OCI-LY3 (cell line): ENCODE results near the gene GMCL1.

Experiments used
- H2AFZ ChIP-seq: fragments of 200-600, 300-600 bp; shearing (Covaris generic); 2 replicates; pipeline ENCODE4 v1.6.0; 2014; ENCODE audit warnings: antibody characterized with exemption, low read depth, low read length
- H3K27ac ChIP-seq: fragments of 200-600, 300-600 bp; sonication (generic); 2 replicates; pipeline ENCODE4 v1.5.1; 2014; ENCODE audit warnings: mild to moderate bottlenecking, low read length, moderate library complexity, mixed read lengths
- H3K27me3 ChIP-seq: fragments of 200-600, 300-600 bp; sonication (generic); 2 replicates; pipeline ENCODE4 v1.6.1; 2014; ENCODE audit warnings: low read depth, low read length, mixed read lengths
- H3K36me3 ChIP-seq: fragments of 200-600, 300-600 bp; sonication (generic); replicated peaks from 2 replicates; pipeline ENCODE3; 2014; ENCODE audit warnings: low read depth, low read length, mixed read lengths
- H3K4me1 ChIP-seq: fragments of 300-600, 200-600 bp; sonication (generic); 2 replicates; pipeline ENCODE4 v1.6.1; 2014; ENCODE audit warnings: low read length, mixed read lengths
- H3K4me2 ChIP-seq: fragments of 200-600, 300-600 bp; sonication (generic); 2 replicates; pipeline ENCODE4 v1.6.1; 2014; ENCODE audit warnings: low read length, mixed read lengths
- H3K4me3 ChIP-seq: fragments of 300-600, 200-600 bp; sonication (generic); 2 replicates; pipeline ENCODE4 v1.5.1; 2014; ENCODE audit warnings: antibody characterized with exemption, mild to moderate bottlenecking, low read length, moderate library complexity
- H3K79me2 ChIP-seq: fragments of 300-600, 200-600 bp; shearing (Covaris generic); 2 replicates; pipeline ENCODE4 v1.6.1; 2014; ENCODE audit warnings: mild to moderate bottlenecking, low read length, mixed read lengths
- H3K9ac ChIP-seq: fragments of 300-600, 200-600 bp; shearing (Covaris generic); 2 replicates; pipeline ENCODE4 v1.6.0; 2014; ENCODE audit warnings: mild to moderate bottlenecking, low read length, moderate library complexity
- H3K9me3 ChIP-seq: fragments of 200-600, 300-600 bp; shearing (Covaris generic); 2 replicates; pipeline ENCODE4 v1.6.1; 2014; ENCODE audit warnings: low read length, mixed read lengths; ENCODE audit not compliant: insufficient read depth
- H4K20me1 ChIP-seq: fragments of 200-600, 300-600 bp; sonication (generic); 2 replicates; pipeline ENCODE4 v1.6.1; 2016; ENCODE audit warnings: low read length, mixed read lengths; ENCODE audit not compliant: insufficient read depth
- EZH2phosphoT487 ChIP-seq: fragments of 200-600 bp; shearing (Covaris generic); IDR thresholded peaks from 2 replicates; pipeline ENCODE4 v1.6.1; 2018; ENCODE audit warnings: antibody characterized with exemption, mixed run types, low read depth
- TF ChIP-seq, protein P1 (sequence below): fragments of 200-600, 300-600 bp; sonication (generic); IDR thresholded peaks from 2 replicates; pipeline ENCODE4 v1.5.1; 2014; ENCODE audit warnings: antibody characterized with exemption, low read length, low read depth

Gene GMCL1

GRCh38 chr2:69916106-69916505 lies 86.6 kb downstream of the GMCL1 start:
- no peaks in the 10 kb centered on the region for H4K20me1 ChIP-seq
- no peaks in the 10 kb centered on the region for H3K36me3 ChIP-seq
- H3K79me2 ChIP-seq, result no peaks in the 10 kb centered on the region
- no peaks in the 10 kb centered on the region for H3K9me3 ChIP-seq
- H3K27me3 ChIP-seq, result peaks cover 15% of the 10 kb centered on the region
- peak overlapping the region; percentile 85 for H3K4me2 ChIP-seq
- TF ChIP-seq, protein P1, sequence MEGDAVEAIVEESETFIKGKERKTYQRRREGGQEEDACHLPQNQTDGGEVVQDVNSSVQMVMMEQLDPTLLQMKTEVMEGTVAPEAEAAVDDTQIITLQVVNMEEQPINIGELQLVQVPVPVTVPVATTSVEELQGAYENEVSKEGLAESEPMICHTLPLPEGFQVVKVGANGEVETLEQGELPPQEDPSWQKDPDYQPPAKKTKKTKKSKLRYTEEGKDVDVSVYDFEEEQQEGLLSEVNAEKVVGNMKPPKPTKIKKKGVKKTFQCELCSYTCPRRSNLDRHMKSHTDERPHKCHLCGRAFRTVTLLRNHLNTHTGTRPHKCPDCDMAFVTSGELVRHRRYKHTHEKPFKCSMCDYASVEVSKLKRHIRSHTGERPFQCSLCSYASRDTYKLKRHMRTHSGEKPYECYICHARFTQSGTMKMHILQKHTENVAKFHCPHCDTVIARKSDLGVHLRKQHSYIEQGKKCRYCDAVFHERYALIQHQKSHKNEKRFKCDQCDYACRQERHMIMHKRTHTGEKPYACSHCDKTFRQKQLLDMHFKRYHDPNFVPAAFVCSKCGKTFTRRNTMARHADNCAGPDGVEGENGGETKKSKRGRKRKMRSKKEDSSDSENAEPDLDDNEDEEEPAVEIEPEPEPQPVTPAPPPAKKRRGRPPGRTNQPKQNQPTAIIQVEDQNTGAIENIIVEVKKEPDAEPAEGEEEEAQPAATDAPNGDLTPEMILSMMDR, result no peak
- TF ChIP-seq EZH2phosphoT487, result no peak
- H3K9ac ChIP-seq, result 0 out of 2 replicates have a peak overlapping the region, but pooled peaks have one; percentile 57
- H2AFZ ChIP-seq, result no peak overlapping the region
- H3K27ac ChIP-seq, result no peak overlapping the region
- peak overlapping the region; percentile 95 for H3K4me3 ChIP-seq
- H3K4me1 ChIP-seq, result peaks cover 11% of the 10 kb centered on the region

DNA sequence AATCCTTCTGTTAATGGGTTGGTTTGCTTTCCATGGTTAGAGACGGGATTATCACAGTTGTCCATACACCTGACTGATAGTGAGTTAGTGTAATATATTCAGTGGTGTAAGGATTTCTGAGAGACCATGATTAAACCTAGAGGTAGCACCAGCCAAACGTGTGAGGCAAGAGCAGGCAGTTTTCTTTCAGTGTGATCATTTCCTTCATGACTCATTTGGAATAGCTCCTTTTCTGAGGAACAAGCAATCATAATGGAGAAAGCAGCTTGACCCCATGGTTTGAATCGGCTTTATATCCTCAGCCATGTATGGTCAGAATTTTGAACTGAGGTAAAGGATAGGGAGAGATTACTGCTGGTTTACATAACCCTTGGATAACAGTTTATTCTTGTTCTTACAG lies 88.4 kb downstream of the GMCL1 start:
- Histone ChIP-seq H3K9ac (no peak overlapping the region), H3K79me2 (no peaks in the 10 kb centered on the region), H3K36me3 (no peaks in the 10 kb centered on the region)

GRCh38 chr2:69918401-69918800 lies 88.9 kb downstream of the GMCL1 start:
- TF ChIP-seq, protein P1, result no peak
- TF ChIP-seq EZH2phosphoT487, result no peak
- no peaks in the 10 kb centered on the region for H4K20me1 ChIP-seq
- peak overlapping the region; percentile 23 for H3K4me3 ChIP-seq
- no peaks in the 10 kb centered on the region for H3K9me3 ChIP-seq
- no peaks in the 10 kb centered on the region for H3K79me2 ChIP-seq
- peak overlapping the region; percentile 52 for H3K4me2 ChIP-seq
- H3K4me1 ChIP-seq, result peaks cover 11% of the 10 kb centered on the region
- H3K9ac ChIP-seq, result no peak overlapping the region
- H3K36me3 ChIP-seq, result no peaks in the 10 kb centered on the region
- no peak overlapping the region for H3K27ac ChIP-seq
- 0 out of 2 replicates have a peak overlapping the region, but pooled peaks have one; percentile 7 for H2AFZ ChIP-seq
- H3K27me3 ChIP-seq, result peaks cover 15% of the 10 kb centered on the region

More for the DNA sequence above, 88.4 kb downstream of the GMCL1 start:
- Histone ChIP-seq H3K4me3 (peak overlapping the region; percentile 23; the same call in 1 of the 2 replicates), H3K27me3 (peaks cover 15% of the 10 kb centered on the region), H2AFZ (no peak overlapping the region), H3K4me1 (peaks cover 11% of the 10 kb centered on the region), H4K20me1 (no peaks in the 10 kb centered on the region), H3K9me3 (no peaks in the 10 kb centered on the region), H3K27ac (no peak overlapping the region), H3K4me2 (peak overlapping the region; percentile 52)
- TF ChIP-seq, protein P1, result no peak
- TF ChIP-seq EZH2phosphoT487, result no peak

- Histone ChIP-seq H4K20me1 (no peaks in the 10 kb centered on the region), H3K9me3 (no peaks in the 10 kb centered on the region), H3K4me3 (no peak overlapping the region), H3K36me3 (no peaks in the 10 kb centered on the region), H2AFZ (no peak overlapping the region), H3K27me3 (no peaks in the 10 kb centered on the region), H3K4me1 (peaks cover 8% of the 10 kb centered on the region), H3K9ac (no peak overlapping the region), H3K27ac (no peak overlapping the region), H3K79me2 (no peaks in the 10 kb centered on the region), H3K4me2 (no peak overlapping the region)
- TF ChIP-seq, protein P1, result no peak
- no peak for TF ChIP-seq EZH2phosphoT487
Observed at GRCh38 chr2:69923116-69923515, 93.7 kb downstream of the GMCL1 start.
